DMS 273 (cell line): ENCODE measurements around the gene ITCH.
"Not testable (repeated sequence)": the region's sequence is repeated elsewhere in the genome, so short reads cannot be mapped to it uniquely, and the experiment has no call there.

ENCODE experiments used
- DNase-seq: peaks from one replicate; lab custom pipeline; 2025; ENCODE audit not compliant: unreplicated experiment; lab: John Stamatoyannopoulos, UW

ITCH gene

GRCh38 chr20:34449674-34450592 lies 86.9 kb downstream of the ITCH start:
- DNase-seq: no peak

GRCh38 chr20:34452281-34452982 lies 89.4 kb downstream of the ITCH start:
- DNase-seq: no peak

GRCh38 chr20:34458631-34459030 lies 95.6 kb downstream of the ITCH start:
- no peak for DNase-seq

GRCh38 chr20:34459209-34459897 lies 96.3 kb downstream of the ITCH start:
- DNase-seq: no peak

GRCh38 chr20:34461779-34462087 lies 98.7 kb downstream of the ITCH start:
- no peak for DNase-seq

- no peak for DNase-seq
These were observed 105.9 kb downstream of the ITCH start for GRCh38 chr20:34468951-34469350.

GRCh38 chr20:34472246-34472925 lies 109.3 kb downstream of the ITCH start:
- DNase-seq: no peak

GRCh38 chr20:34473262-34473883 lies 110.3 kb downstream of the ITCH start:
- peak; percentile 36 for DNase-seq

GRCh38 chr20:34475979-34476736 lies 113.1 kb downstream of the ITCH start:
- DNase-seq: no peak

GRCh38 chr20:34479627-34480026 lies 116.6 kb downstream of the ITCH start:
- DNase-seq: no peak

GRCh38 chr20:34482154-34482553 lies 119.1 kb downstream of the ITCH start:
- DNase-seq: not testable (repeated sequence)

- DNase-seq: not testable (repeated sequence)
These were observed 120.6 kb downstream of the ITCH start for GRCh38 chr20:34483585-34484220.

GRCh38 chr20:34485068-34485634 lies 122.1 kb downstream of the ITCH start:
- no peak for DNase-seq

- no peak for DNase-seq
These were observed 128.3 kb downstream of the ITCH start for GRCh38 chr20:34491226-34491931.

GRCh38 chr20:34491932-34492509 lies 128.9 kb downstream of the ITCH start:
- DNase-seq: no peak

- no peak for DNase-seq
These were observed 130.6 kb downstream of the ITCH start for GRCh38 chr20:34493646-34494045.

GRCh38 chr20:34495307-34495706 lies 132.2 kb downstream of the ITCH start:
- no peak for DNase-seq

GRCh38 chr20:34495916-34496315 lies 132.8 kb downstream of the ITCH start:
- DNase-seq: no peak
